HG02610 (cell line): Measurements from ENCODE around the gene ZBTB39.
"Not testable (repeated sequence)": the region's sequence is repeated elsewhere in the genome, so short reads cannot be mapped to it uniquely, and the experiment has no call there.

Source experiments
- ATAC-seq: cut with Tn5 transposase; IDR thresholded peaks from one replicate; pipeline ENCODE4 v1.9.1; 2021; ENCODE audit warnings: mild to moderate bottlenecking, moderate library complexity; ENCODE audit not compliant: unreplicated experiment

Gene ZBTB39

GRCh38 chr12:57004651-57005050, 1.7 kb downstream of the ZBTB39 start:
- ATAC-seq: no peak

- ATAC-seq: no peak
These were observed 3.0 kb downstream of the ZBTB39 start for GRCh38 chr12:57003395-57003794.

- no peak for ATAC-seq
These were observed 4.9 kb downstream of the ZBTB39 start for GRCh38 chr12:57001448-57001906.

- ATAC-seq: no peak
These were observed 6.0 kb downstream of the ZBTB39 start for GRCh38 chr12:57000393-57000792.

GRCh38 chr12:56999456-56999855, 6.9 kb downstream of the ZBTB39 start:
- ATAC-seq: no peak

GRCh38 chr12:56998981-56999380, 7.4 kb downstream of the ZBTB39 start:
- ATAC-seq: peak; percentile 82

- ATAC-seq: no peak
These were observed 8.0 kb downstream of the ZBTB39 start for GRCh38 chr12:56998316-56998715.

GRCh38 chr12:56996793-56997545, 9.4 kb downstream of the ZBTB39 start:
- ATAC-seq: no peak

GRCh38 chr12:56995930-56996496, 10.3 kb downstream of the ZBTB39 start:
- ATAC-seq: no peak

- no peak for ATAC-seq
These were observed 11.0 kb downstream of the ZBTB39 start for GRCh38 chr12:56995201-56995929.

GRCh38 chr12:56994231-56994746, 12.1 kb downstream of the ZBTB39 start:
- ATAC-seq: no peak

GRCh38 chr12:56993346-56993745, 13.0 kb downstream of the ZBTB39 start:
- no peak for ATAC-seq

GRCh38 chr12:56991319-56992246, 14.8 kb downstream of the ZBTB39 start:
- ATAC-seq: no peak

- no peak for ATAC-seq
These were observed 15.6 kb downstream of the ZBTB39 start for GRCh38 chr12:56990648-56991318.

- ATAC-seq: no peak
These were observed 16.3 kb downstream of the ZBTB39 start for GRCh38 chr12:56989861-56990610.

GRCh38 chr12:56988207-56988739, 18.1 kb downstream of the ZBTB39 start:
- ATAC-seq: no peak

GRCh38 chr12:56987551-56988053, 18.7 kb downstream of the ZBTB39 start:
- peak; percentile 57 for ATAC-seq

GRCh38 chr12:56987011-56987410, 19.3 kb downstream of the ZBTB39 start:
- ATAC-seq: no peak

- not testable (repeated sequence) for ATAC-seq
These were observed 20.6 kb downstream of the ZBTB39 start for GRCh38 chr12:56985714-56986113.
